Skeletal muscle tissue (tissue), 4 donors: ENCODE measurements around the gene DUT. TPM values are rescaled to one million over a fixed set of nuclear protein-coding genes. Genes with fewer than 3 reads are reported as not detected.

ENCODE experiments used
- H3K27ac ChIP-seq: one replicate; pipeline ENCODE4 v1.7.0; 2013; ENCODE audit warnings: mild to moderate bottlenecking, low read depth, low read length, inconsistent platforms
- H3K27me3 ChIP-seq, 3 donors: one replicate each; pipeline ENCODE4 v1.7.0; 2013; ENCODE audit warnings: low read length in 3 of 3; ENCODE audit not compliant: control insufficient read depth in 3 of 3, insufficient read depth in 3 of 3
- H3K36me3 ChIP-seq, 3 donors: one replicate each; pipeline ENCODE4 v1.7.0; 2013; ENCODE audit warnings: low read length in 3 of 3; ENCODE audit not compliant: control insufficient read depth in 3 of 3, insufficient read depth in 3 of 3
- H3K4me1 ChIP-seq, 3 donors: one replicate each; pipeline ENCODE4 v1.7.0; 2013; ENCODE audit warnings: low read length in 3 of 3, mild to moderate bottlenecking in 3 of 3; ENCODE audit not compliant: control insufficient read depth in 3 of 3, insufficient read depth in 3 of 3
- H3K4me3 ChIP-seq, 3 donors: one replicate each; pipeline ENCODE4 v1.7.0; 2013; ENCODE audit warnings: low read length in 3 of 3
- H3K9ac ChIP-seq, 3 donors: one replicate each; pipeline ENCODE4 v1.7.0; 2013; ENCODE audit warnings: low read length in 3 of 3, mild to moderate bottlenecking in 3 of 3, moderate library complexity in 2 of 3, low read depth in 1 of 3
- H3K9me3 ChIP-seq, 3 donors: one replicate each; pipeline ENCODE4 v1.7.0; 2013; ENCODE audit warnings: low read length in 3 of 3; ENCODE audit not compliant: control insufficient read depth in 3 of 3
- total RNA-seq: library from RNA; depleted of rRNA; stranded (reverse); fragments of >200 nt; gene quantifications from one replicate; pipeline ENCODE4 v1.2.3, GENCODE V29; 2014
- donor health status: Osteomylitis.

Gene DUT
- total RNA-seq, 1 donor from 2014 or later = 32.9 TPM

DNA sequence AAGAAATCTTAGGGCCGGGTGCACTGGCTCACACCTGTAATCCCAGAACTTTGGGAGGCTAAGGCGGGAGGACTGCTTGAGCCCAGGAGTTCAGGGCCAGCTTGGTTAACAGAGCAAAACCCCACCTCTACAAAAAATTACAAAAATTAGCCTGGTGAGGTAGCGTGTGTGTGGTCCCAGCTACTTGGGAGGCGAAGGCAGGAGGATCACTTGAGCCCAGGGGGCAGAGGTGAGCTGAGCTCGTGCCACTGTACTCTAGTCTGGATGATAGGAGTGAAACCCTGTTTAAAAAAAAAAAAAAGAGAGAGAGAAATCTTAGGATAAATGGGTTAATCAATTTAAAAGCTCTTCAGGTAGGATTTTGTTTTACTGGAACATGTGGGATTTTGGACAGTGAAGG, 31.2 kb upstream of the DUT start:
- H3K4me3 ChIP-seq = no peak overlapping the region
- H3K9ac ChIP-seq = no peak overlapping the region
- H3K4me1 ChIP-seq = no peaks in the 10 kb centered on the region
- no peaks in the 10 kb centered on the region for H3K9me3 ChIP-seq
- no peak overlapping the region for H3K27ac ChIP-seq
- H3K36me3 ChIP-seq = no peaks in the 10 kb centered on the region
- no peaks in the 10 kb centered on the region for H3K27me3 ChIP-seq

DNA sequence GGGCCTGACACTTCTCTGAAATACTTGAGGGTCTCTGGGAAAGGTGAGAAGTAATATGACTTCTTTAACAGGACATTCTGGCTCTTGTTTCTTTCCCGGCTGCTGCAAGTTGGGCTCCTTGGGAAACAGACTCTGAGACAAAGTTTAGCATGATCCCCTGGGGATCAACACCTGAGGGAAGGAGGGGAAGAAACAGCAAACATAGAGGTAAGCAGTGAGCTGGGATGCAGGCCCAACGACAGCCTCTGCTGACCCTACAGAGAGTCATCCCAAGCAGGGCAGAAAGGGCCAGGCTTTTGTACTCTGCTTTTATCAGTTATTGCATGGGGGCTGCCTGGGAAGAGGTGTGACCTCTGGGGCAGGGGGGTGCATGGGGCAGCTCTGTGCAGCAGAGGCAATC, 26.8 kb upstream of the DUT start:
- H3K36me3 ChIP-seq = no peaks in the 10 kb centered on the region
- no peaks in the 10 kb centered on the region for H3K4me1 ChIP-seq
- no peak overlapping the region for H3K4me3 ChIP-seq
- no peaks in the 10 kb centered on the region for H3K27me3 ChIP-seq
- H3K9ac ChIP-seq = no peak overlapping the region
- no peak overlapping the region for H3K27ac ChIP-seq
- no peaks in the 10 kb centered on the region for H3K9me3 ChIP-seq

DNA sequence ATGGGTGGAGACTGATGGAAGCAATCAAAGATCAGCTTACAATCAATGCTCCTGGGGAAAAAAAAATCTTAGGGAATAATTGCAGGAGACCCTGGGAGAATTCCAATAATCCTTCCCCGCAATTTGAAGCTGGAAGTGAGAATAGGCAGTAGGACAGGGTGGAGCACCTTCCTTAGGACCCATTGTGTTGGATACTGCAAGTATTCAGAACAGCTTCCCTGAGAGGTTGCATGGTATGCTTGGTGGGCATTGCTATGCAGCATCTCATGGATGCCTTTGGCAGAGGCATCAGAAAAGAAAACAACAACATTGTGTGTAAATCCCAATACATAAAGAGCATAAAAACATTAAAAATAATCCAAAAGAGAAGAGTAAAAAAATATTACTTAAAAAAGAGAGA, 24.6 kb upstream of the DUT start:
- Histone ChIP-seq H3K9me3 (no peaks in the 10 kb centered on the region), H3K4me3 (no peak overlapping the region)

DNA sequence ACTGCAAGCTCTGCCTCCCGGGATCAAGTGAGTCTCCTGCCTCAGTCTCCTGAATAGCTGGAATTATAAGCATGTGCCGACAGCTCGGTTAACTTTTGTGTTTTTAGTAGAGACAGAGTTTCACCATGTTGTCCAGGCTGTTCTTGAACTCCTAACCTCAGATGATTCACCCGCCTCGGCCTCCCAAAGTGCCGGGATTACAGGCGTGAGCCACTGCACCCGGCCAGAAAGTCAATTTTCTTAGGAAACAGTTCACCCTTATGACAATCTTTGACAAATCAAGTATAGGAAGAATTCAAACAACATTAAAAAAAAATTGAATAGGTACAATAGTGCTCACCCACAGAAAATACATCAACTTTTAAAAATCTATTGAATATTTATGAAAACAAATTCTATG, 23.6 kb upstream of the DUT start:
- Histone ChIP-seq H3K36me3 (no peaks in the 10 kb centered on the region), H3K9ac (no peak overlapping the region), H3K27ac (no peak overlapping the region), H3K4me3 (no peak overlapping the region), H3K9me3 (no peaks in the 10 kb centered on the region), H3K27me3 (no peaks in the 10 kb centered on the region), H3K4me1 (no peaks in the 10 kb centered on the region)

More for the DNA sequence above, 24.6 kb upstream of the DUT start:
- no peaks in the 10 kb centered on the region for H3K4me1 ChIP-seq
- no peak overlapping the region for H3K27ac ChIP-seq
- no peak overlapping the region for H3K9ac ChIP-seq
- H3K27me3 ChIP-seq = no peaks in the 10 kb centered on the region
- H3K36me3 ChIP-seq = no peaks in the 10 kb centered on the region

DNA sequence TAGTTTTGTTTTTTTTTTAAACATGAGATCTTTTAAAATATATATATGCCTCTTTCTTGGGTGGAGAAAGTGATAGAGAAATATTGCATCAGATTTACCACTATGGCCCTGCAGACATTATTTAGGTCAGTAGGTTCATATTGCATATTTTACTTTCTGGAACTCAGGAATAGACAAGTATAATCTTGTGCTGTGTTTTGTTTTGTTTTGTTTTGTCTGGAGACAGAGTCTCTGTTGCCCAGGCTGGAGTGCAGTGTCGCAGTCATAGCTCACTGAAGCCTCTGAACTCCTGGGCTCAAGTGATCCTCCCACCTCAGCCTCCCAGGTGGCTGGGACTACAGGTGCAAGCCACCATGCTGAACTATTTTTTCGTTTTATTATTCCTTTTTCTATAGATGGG, 21.5 kb upstream of the DUT start:
- no peaks in the 10 kb centered on the region for H3K4me1 ChIP-seq
- H3K36me3 ChIP-seq = no peaks in the 10 kb centered on the region
- no peak overlapping the region for H3K4me3 ChIP-seq
- no peak overlapping the region for H3K27ac ChIP-seq
- no peaks in the 10 kb centered on the region for H3K9me3 ChIP-seq
- H3K27me3 ChIP-seq = no peaks in the 10 kb centered on the region
- no peak overlapping the region for H3K9ac ChIP-seq

DNA sequence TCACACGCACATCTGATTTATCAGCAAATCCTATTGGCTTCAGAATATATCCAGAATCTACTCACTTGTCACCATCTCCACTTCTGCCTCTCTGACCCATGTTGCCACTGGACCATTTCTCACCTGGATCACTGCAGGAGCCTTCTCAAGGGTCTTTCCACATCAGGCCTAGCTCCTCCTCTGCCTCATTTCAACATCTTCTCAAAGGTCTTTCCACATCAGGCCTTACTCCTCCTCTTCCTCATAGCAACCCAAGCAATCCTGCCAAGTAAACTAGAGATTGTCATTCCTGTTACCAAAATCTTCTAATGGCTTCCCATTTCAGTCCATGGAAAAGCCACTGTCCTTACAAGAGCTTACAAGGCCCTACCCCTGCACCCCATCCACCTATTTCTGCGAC, 18.0 kb upstream of the DUT start:
- H3K27ac ChIP-seq = no peak overlapping the region
- H3K27me3 ChIP-seq = no peaks in the 10 kb centered on the region
- no peak overlapping the region for H3K4me3 ChIP-seq
- H3K9me3 ChIP-seq = no peaks in the 10 kb centered on the region
- H3K36me3 ChIP-seq = no peaks in the 10 kb centered on the region
- H3K9ac ChIP-seq = no peak overlapping the region
- no peaks in the 10 kb centered on the region for H3K4me1 ChIP-seq

DNA sequence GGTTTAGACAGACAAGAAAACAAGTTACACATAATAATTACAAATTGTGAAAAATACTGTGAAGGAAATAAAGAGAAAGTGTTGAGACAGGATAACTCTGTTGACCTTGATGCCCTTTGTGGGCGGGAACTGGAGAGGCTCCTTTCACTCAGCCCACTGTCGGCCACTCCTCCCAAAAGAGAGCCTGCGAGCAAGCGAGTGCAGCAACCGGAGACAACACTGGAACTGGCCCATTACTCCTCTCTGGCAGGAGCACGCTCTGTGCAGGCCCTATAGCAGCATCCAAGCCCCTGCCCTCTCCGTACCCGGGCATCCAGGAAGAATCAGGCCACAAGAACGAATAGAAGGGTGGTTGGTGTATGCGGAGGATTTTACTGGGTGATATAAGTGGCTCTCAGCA, 16.2 kb upstream of the DUT start:
- Histone ChIP-seq H3K36me3 (no peaks in the 10 kb centered on the region), H3K27ac (no peak overlapping the region), H3K9me3 (no peaks in the 10 kb centered on the region), H3K9ac (no peak overlapping the region), H3K4me1 (no peaks in the 10 kb centered on the region), H3K4me3 (no peak overlapping the region), H3K27me3 (no peaks in the 10 kb centered on the region)

DNA sequence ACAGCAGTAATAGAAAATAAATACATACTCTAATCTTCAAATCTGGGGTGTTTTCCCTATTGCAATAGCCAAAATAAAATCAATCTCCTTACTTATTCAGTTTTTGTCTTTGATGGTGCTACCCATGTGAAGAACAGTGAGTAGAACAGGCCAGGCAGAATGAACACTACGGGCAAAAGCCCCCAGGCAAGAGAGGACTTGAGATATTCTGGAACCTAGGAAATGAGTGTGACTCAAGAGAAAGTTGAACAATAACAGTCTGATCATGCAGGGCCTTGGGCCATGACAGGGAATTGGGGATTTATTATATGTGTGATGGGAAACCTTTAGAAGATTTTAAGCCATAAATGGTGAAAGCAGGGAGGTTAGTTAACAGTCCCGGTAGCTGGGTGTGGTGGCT, 14.0 kb upstream of the DUT start:
- H3K27me3 ChIP-seq = no peaks in the 10 kb centered on the region
- no peak overlapping the region for H3K4me3 ChIP-seq
- H3K27ac ChIP-seq = no peak overlapping the region
- H3K9me3 ChIP-seq = no peaks in the 10 kb centered on the region
- no peaks in the 10 kb centered on the region for H3K4me1 ChIP-seq
- H3K9ac ChIP-seq = no peak overlapping the region
- H3K36me3 ChIP-seq = no peaks in the 10 kb centered on the region

DNA sequence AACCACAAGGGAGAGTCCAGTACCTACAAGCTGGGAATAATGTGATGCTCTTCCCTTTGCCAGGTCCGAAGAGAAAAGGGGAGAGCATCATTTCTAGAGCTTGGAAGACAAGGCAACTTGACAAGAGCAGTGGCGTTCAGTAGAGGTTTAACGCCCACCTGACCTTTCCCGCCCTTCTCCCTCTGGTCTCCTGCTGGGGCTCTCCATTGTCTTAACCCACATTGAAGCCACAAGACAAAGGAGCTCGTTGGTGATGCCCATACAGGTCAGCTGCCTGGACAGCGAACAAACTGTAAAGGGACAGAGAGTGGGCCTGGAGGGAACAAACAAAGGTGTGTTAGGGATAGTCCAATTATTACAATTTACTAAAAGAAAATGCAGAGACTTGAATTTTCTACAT, 13.1 kb upstream of the DUT start:
- Histone ChIP-seq H3K27ac (no peak overlapping the region), H3K4me1 (no peaks in the 10 kb centered on the region), H3K4me3 (no peak overlapping the region), H3K9ac (no peak overlapping the region), H3K27me3 (no peaks in the 10 kb centered on the region), H3K36me3 (no peaks in the 10 kb centered on the region), H3K9me3 (no peaks in the 10 kb centered on the region)

DNA sequence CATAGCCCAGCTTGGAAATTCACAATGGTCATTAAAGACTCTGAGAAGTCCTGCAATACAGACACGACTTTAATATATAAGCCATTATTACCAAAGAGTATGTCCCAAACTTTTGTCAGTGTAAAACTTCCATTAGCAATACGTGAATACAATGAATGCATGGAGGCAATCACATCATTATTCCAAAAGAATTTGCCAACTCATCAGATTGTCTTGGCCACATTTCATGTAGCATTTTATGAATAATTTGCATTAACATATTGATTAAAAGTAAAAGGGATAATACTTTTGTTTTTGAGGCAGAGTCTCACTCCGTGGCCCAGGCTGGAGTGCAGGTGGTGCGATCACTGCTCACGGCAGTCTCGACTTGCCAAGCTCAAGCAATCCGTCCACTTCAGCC, 7.9 kb upstream of the DUT start:
- Histone ChIP-seq H3K27ac (no peak overlapping the region), H3K4me3 (no peak overlapping the region), H3K27me3 (no peaks in the 10 kb centered on the region), H3K9ac (no peak overlapping the region), H3K4me1 (peaks cover 0 to 5% (median 3%) of the 10 kb centered on the region in 3 donors), H3K9me3 (no peaks in the 10 kb centered on the region), H3K36me3 (no peaks in the 10 kb centered on the region)

DNA sequence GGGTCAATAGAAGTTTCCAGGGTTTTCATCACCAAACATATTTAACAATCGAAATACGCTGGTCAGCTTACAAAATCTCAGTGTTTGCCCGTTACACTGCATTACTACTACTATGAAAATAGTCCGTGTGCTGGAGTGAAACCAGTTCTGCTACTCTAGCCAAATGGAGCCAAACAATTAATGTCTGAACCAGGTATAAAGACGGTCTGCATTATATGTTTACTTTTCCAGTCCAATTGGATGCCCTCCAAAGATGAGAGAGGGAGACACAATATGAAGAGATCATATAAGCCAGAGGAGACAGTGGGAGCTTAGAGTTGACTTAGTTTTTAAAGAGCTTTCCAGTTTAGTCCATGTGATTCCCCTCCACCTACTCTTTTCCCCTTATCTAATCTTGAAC, 6.3 kb upstream of the DUT start:
- peaks cover 0 to 7% (median 3%) of the 10 kb centered on the region in 3 donors for H3K4me1 ChIP-seq
- H3K27me3 ChIP-seq = no peaks in the 10 kb centered on the region
- no peak overlapping the region for H3K4me3 ChIP-seq
- H3K27ac ChIP-seq = no peak overlapping the region
- no peaks in the 10 kb centered on the region for H3K36me3 ChIP-seq
- no peak overlapping the region for H3K9ac ChIP-seq
- no peaks in the 10 kb centered on the region for H3K9me3 ChIP-seq
